Lower leg skin (tissue), 3 donors: ENCODE data around the gene LRRC8B.

Experiments used
- CTCF ChIP-seq, 3 donors: fragments of 450-650 bp; IDR thresholded peaks; one replicate each; pipeline ENCODE4 v1.5.1; 2016; ENCODE audit warnings: antibody characterized with exemption in 3 of 3, mild to moderate bottlenecking in 3 of 3, moderate library complexity in 2 of 3
- POLR2A ChIP-seq, 2 donors: fragments of 450-650 bp; IDR thresholded peaks; one replicate each; pipeline ENCODE4 v1.6.1; 2016 to 2017; ENCODE audit warnings: antibody characterized with exemption in 2 of 2, mild to moderate bottlenecking in 1 of 2, moderate library complexity in 1 of 2

- TF ChIP-seq CTCF (IDR thresholded peaks at IDR 0.05) (no peak), POLR2A (IDR thresholded peaks at IDR 0.05) (no peak)
Observed at GRCh38 chr1:89580036-89580435, 55.4 kb downstream of the LRRC8B start.
